Mesangial cell (primary cell): ENCODE results near the gene PATE2. TPM values are rescaled to one million over a fixed set of nuclear protein-coding genes. Genes with fewer than 3 reads are reported as not detected.

Source experiments
- total RNA-seq: library from RNA; depleted of rRNA; stranded (reverse); fragments of >200 nt; gene quantifications from 2 replicates; pipeline ENCODE4 v1.2.3, GENCODE V29; 2015

The PATE2 gene
- not detected in 2 replicates for total RNA-seq

GRCh38 chr11:125778728-125779127, at the start of gene PATE2:
TSS of gene PATE2 (minus strand) at chr11:125778828. CDS start at chr11:125778773, 55 bp downstream.

GRCh38 chr11:125787827-125788226, 9.2 kb upstream of the PATE2 start, which contains the start of gene PATE3:
TSS of gene PATE3 (plus strand) at chr11:125788127. CDS start at chr11:125788152, 25 bp downstream.

GRCh38 chr11:125745979-125746378, 32.6 kb downstream of the PATE2 start, which contains the start of gene PATE1:
TSS of gene PATE1 (plus strand) at chr11:125746279. CDS start at chr11:125746305, 26 bp downstream.

Other genes starting within 250 kb of the PATE2 start
- 84.9 and 131 TPM in 2 replicates for gene EI24, start 209.4 kb downstream of the PATE2 start, total RNA-seq
- gene STT3A, start 186.0 kb downstream of the PATE2 start, total RNA-seq: 127 and 143 TPM in 2 replicates
- gene CHEK1, start 153.7 kb downstream of the PATE2 start, total RNA-seq: 11.4 and 35.7 TPM in 2 replicates
- gene ACRV1, start 98.0 kb downstream of the PATE2 start, total RNA-seq: not detected in 2 replicates
- not detected in 2 replicates for gene PATE1, start 32.5 kb downstream of the PATE2 start, total RNA-seq
- not detected in 2 replicates for gene PATE3, start 9.3 kb upstream of the PATE2 start, total RNA-seq
- gene PATE4, start 54.5 kb upstream of the PATE2 start, total RNA-seq: not detected in 2 replicates
- gene HYLS1, start 108.8 kb upstream of the PATE2 start, total RNA-seq: 6.8 and 16.0 TPM in 2 replicates
- gene PUS3, start 124.4 kb upstream of the PATE2 start, total RNA-seq: 5.1 and 6.0 TPM in 2 replicates
- gene DDX25, start 125.7 kb upstream of the PATE2 start, total RNA-seq: not detected in 2 replicates
- not detected in 2 replicates for gene VSIG10L2, start 167.2 kb upstream of the PATE2 start, total RNA-seq